Right lobe of liver (tissue), 4 donors: ENCODE results near the gene ZNF319.

Source experiments
- POLR2A ChIP-seq: fragments of 450-650 bp; IDR thresholded peaks from one replicate; pipeline ENCODE4 v1.6.1; 2017; ENCODE audit warnings: antibody characterized with exemption, mild to moderate bottlenecking
- TF ChIP-seq, protein P1 (sequence below), 4 donors: fragments of 200-600 bp in 3 of 4; fragments of 450-650 bp in 1 of 4; IDR thresholded peaks; one replicate each; pipeline versions ENCODE4 v1.5.1 to v1.8.0; 2016 to 2022; ENCODE audit warnings: antibody characterized with exemption in 4 of 4, mild to moderate bottlenecking in 2 of 4
- donor health status: DM: no; HTN: no; CAD: no.
- donor health status: DM: no; HTN: no; CAD: no.
- donor health status: DM: no; HTN: yes; CAD: no.

DNA sequence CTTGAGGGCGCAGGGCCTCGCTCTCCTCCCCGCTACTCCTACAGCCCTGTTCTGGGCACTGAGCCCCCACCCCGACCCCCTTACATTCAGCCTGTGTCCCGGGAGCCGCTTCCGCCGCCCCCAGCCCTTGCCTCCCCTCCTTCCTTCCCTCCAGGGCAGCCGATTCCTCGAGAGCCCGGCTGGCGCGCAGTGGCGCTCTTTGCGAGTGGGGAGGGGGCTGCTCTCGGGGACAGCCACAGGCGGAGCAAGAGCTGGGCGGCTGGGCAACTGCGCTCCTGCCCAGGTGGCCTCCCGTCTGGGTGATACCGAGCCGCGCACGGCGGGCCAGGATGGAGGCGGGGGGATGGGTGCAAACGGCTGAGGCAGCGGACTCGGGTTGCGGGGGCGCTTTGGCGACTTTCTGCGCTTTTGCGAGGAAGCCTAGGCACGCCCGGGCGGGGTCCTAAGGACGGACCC, 26.3 kb upstream of the ZNF319 start:
- TF ChIP-seq, protein P1, sequence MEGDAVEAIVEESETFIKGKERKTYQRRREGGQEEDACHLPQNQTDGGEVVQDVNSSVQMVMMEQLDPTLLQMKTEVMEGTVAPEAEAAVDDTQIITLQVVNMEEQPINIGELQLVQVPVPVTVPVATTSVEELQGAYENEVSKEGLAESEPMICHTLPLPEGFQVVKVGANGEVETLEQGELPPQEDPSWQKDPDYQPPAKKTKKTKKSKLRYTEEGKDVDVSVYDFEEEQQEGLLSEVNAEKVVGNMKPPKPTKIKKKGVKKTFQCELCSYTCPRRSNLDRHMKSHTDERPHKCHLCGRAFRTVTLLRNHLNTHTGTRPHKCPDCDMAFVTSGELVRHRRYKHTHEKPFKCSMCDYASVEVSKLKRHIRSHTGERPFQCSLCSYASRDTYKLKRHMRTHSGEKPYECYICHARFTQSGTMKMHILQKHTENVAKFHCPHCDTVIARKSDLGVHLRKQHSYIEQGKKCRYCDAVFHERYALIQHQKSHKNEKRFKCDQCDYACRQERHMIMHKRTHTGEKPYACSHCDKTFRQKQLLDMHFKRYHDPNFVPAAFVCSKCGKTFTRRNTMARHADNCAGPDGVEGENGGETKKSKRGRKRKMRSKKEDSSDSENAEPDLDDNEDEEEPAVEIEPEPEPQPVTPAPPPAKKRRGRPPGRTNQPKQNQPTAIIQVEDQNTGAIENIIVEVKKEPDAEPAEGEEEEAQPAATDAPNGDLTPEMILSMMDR (IDR thresholded peaks at IDR 0.05), result no peak
- no peak for TF ChIP-seq POLR2A
